Uterus (tissue), 4 donors: ENCODE data around the gene EMILIN1. TPM values are rescaled to one million over a fixed set of nuclear protein-coding genes. Genes with fewer than 3 reads are reported as not detected.
"Not testable (repeated sequence)": the region's sequence is repeated elsewhere in the genome, so short reads cannot be mapped to it uniquely, and the experiment has no call there.

ENCODE experiments used
- DNase-seq, 2 donors: peaks; one replicate each; pipeline ENCODE4 v3.0.0-alpha.2; 2019 to 2020
- H3K27ac ChIP-seq, 2 donors: fragments of 200-600 bp; sonication (generic); 1 replicate in 1 of 2; 2 replicates in 1 of 2; pipeline ENCODE4 v1.5.1; 2016 to 2018
- H3K27me3 ChIP-seq, 2 donors: fragments of 200-600 bp; sonication (generic); one replicate each; pipeline ENCODE4 v1.5.1; 2018 to 2019; ENCODE audit warnings: control low read depth in 1 of 2
- H3K36me3 ChIP-seq, 2 donors: fragments of 200-600 bp; sonication (generic); one replicate each; pipeline ENCODE4 v1.5.1; 2019; ENCODE audit warnings: control low read depth in 1 of 2
- H3K4me1 ChIP-seq, 2 donors: fragments of 200-600 bp; sonication (generic); one replicate each; pipeline ENCODE4 v1.5.1; 2018 to 2019; ENCODE audit warnings: control low read depth in 1 of 2
- H3K4me3 ChIP-seq, 2 donors: fragments of 200-600 bp; sonication (generic); 1 replicate in 1 of 2; 2 replicates in 1 of 2; pipeline ENCODE4 v1.5.1; 2018 to 2019; ENCODE audit warnings: mild to moderate bottlenecking in 1 of 2
- H3K9me3 ChIP-seq, 2 donors: fragments of 200-600 bp; sonication (generic); one replicate each; pipeline ENCODE4 v1.5.1; 2019; ENCODE audit warnings: control low read depth in 1 of 2
- CTCF ChIP-seq, 4 experiments: fragments of 200-600 bp in 2 of 4; fragments of 450-650 bp in 2 of 4; sonication (generic) in 2 of 4; IDR thresholded peaks; one replicate each; pipeline ENCODE4 v1.5.1; 2016 to 2019; ENCODE audit warnings: antibody characterized with exemption in 4 of 4, mild to moderate bottlenecking in 2 of 4, moderate library complexity in 1 of 4
- POLR2A ChIP-seq, 2 donors: fragments of 450-650 bp; IDR thresholded peaks; one replicate each; pipeline ENCODE4 v1.6.1; 2016; ENCODE audit warnings: antibody characterized with exemption in 2 of 2, mild to moderate bottlenecking in 1 of 2, moderate library complexity in 1 of 2
- intact Hi-C: fragments of 100-400 bp; cut with DNase I; formaldehyde crosslinking; loops from one replicate; pipeline ENCODE4 v1.15.1; 2023; ENCODE audit warnings: low total_unique reads
- total RNA-seq, 4 donors: library from RNA; depleted of rRNA in 3 of 4; stranded (reverse); fragments of >200 nt in 3 of 4; gene quantifications; one replicate each; pipeline versions ENCODE4 v1.1.0 to v1.2.4, GENCODE V29; 2014 to 2023
- donor health status: DM: yes; HTN: yes; CAD: no.

The EMILIN1 gene
- total RNA-seq, 4 donors from 2014 or later: 107 to 377 (median 224) TPM

- no peak for DNase-seq
- Histone ChIP-seq H3K36me3 (no peaks in the 10 kb centered on the region), H3K27ac (no peak overlapping the region), H3K9me3 (no peaks in the 10 kb centered on the region), H3K27me3 (no peaks in the 10 kb centered on the region), H3K4me1 (no peaks in the 10 kb centered on the region), H3K4me3 (no peak overlapping the region)
- TF ChIP-seq POLR2A (IDR thresholded peaks at IDR 0.05) (no peak), CTCF (IDR thresholded peaks at IDR 0.05) (no peak)
- intact Hi-C loops: loop anchor here (10.0 kb wide), 1 partner anchor 176 kb away; the partner anchor contains the start of gene TRIM54
Observed at GRCh38 chr2:27109083-27109482, 30.7 kb downstream of the EMILIN1 start.

- intact Hi-C loops, H3K4me3 ChIP-seq, DNase-seq, H3K27ac ChIP-seq, H3K36me3 ChIP-seq, H3K27me3 ChIP-seq, H3K4me1 ChIP-seq, H3K9me3 ChIP-seq: not testable (repeated sequence)
Observed at GRCh38 chr2:27110603-27111352, 32.4 kb downstream of the EMILIN1 start.

- H3K27ac ChIP-seq, DNase-seq, H3K27me3 ChIP-seq, H3K9me3 ChIP-seq, H3K4me1 ChIP-seq, H3K36me3 ChIP-seq, intact Hi-C loops, H3K4me3 ChIP-seq: not testable (repeated sequence)
Observed at GRCh38 chr2:27111392-27112078, 33.1 kb downstream of the EMILIN1 start.

GRCh38 chr2:27115519-27115918 is 37.1 kb downstream of the EMILIN1 start:
- Histone ChIP-seq H3K36me3 (no peaks in the 10 kb centered on the region), H3K4me3 (no peak overlapping the region), H3K4me1 (peaks cover 0 to 7% of the 10 kb centered on the region in 2 donors), H3K27ac (no peak overlapping the region), H3K27me3 (no peaks in the 10 kb centered on the region), H3K9me3 (no peaks in the 10 kb centered on the region)
- no peak for DNase-seq
- intact Hi-C loops: no loop called here
- TF ChIP-seq CTCF (IDR thresholded peaks at IDR 0.05) (no peak), POLR2A (IDR thresholded peaks at IDR 0.05) (no peak)

GRCh38 chr2:27117995-27118524 is 39.6 kb downstream of the EMILIN1 start:
- no peaks in the 10 kb centered on the region for H3K36me3 ChIP-seq
- no peaks in the 10 kb centered on the region for H3K9me3 ChIP-seq
- DNase-seq: no peak
- peak overlapping the region; percentile 33 to 43 for H3K4me3 ChIP-seq
- no peaks in the 10 kb centered on the region for H3K27me3 ChIP-seq
- H3K27ac ChIP-seq: no peak overlapping the region
- H3K4me1 ChIP-seq: peaks cover 0 to 7% of the 10 kb centered on the region in 2 donors
- intact Hi-C loops: no loop called here
- TF ChIP-seq CTCF (IDR thresholded peaks at IDR 0.05): no peak
- TF ChIP-seq POLR2A (IDR thresholded peaks at IDR 0.05): no peak
